HPDE6-E6E7 (cell line): ENCODE measurements around the gene USP4.
"Not testable (repeated sequence)": the region's sequence is repeated elsewhere in the genome, so short reads cannot be mapped to it uniquely, and the experiment has no call there.

Experiments used
- DNase-seq: peaks from one replicate; pipeline ENCODE4 v3.0.0; 2011; ENCODE audit warnings: missing footprints; ENCODE audit errors: extremely low spot score

USP4 gene

GRCh38 chr3:49248840-49249227 is 91.0 kb downstream of the USP4 start:
- no peak for DNase-seq

GRCh38 chr3:49244581-49245205 is 95.2 kb downstream of the USP4 start:
- DNase-seq: peak; percentile 50

DNA sequence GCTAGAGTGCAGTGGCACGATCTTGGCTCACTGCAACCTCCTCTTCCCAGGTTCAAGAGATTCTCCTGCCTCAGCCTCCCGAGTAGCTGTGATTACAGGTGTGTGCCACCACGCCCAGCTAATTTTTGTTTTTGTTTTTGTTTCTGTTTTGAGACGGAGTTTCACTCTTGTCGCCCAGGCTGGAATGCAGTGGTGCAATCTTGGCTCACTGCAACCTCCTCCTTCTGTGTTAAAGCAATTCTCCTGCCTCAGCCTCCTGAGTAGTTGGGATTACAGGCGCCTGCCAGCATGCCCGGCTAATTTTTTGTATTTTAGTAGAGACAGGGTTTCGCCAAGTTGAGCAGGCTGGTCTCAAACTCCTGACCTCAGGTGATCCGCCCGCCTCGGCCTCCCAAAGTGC is 99.8 kb downstream of the USP4 start:
- not testable (repeated sequence) for DNase-seq

- peak; percentile 26 for DNase-seq
Measured at GRCh38 chr3:49238274-49239127, 101.4 kb downstream of the USP4 start.

DNA sequence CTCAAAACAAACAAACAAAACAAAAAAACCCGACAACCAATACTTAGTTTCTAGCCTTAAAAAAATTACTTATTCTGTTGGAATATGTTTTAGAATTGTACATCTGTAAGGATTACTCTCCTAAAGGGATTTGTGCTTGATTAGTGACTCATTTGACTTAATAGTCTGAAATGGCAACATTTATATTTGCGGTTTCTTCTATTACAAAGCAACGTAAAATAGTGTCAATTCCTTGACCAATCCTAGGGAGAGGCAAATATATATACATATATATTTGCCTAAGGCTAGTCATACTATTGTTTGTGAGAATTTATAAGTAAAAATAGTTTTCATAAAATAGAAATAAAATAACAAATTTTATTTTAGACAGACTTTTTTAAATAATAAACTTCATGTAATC is 102.5 kb downstream of the USP4 start:
- DNase-seq: no peak

DNA sequence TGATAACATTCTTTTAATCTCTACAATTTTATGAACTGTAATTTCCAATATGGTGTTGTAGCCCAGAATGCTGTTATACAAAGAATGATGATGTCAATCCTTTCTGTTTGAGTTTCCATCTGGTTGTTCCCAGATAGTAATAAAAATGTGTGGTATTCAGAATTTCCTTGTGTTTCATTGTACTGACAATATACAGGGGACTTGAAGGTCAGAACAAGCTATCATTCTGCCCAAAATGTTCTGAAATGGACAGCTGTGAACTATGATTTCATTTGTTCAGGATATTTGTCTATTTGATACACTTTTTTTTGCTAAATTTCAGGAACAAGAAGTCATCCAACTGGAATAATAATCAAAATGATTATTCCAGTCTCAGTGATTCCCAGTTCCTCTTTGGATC is 103.6 kb downstream of the USP4 start:
- no peak for DNase-seq

DNA sequence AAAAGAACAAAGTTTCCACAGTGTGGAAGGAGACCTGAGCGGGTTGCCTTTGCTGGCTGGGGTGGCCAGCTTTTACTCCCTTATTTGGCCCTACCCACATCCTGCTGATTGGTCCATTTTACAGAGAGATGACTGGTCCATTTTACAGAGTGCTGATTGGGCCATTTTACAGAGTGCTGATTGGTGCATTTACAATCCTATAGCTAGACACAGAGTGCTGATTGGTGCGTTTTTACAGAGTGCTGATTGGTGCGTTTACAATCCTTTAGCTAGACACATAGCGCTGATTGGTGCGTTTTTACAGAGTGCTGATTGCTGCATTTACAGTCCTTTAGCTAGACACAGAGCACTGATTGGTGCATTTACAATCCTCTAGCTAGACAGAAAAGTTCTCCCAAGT is 111.0 kb downstream of the USP4 start:
- not testable (repeated sequence) for DNase-seq
